Stimulated activated CD8-positive, alpha-beta memory T cell treated with anti-CD3 and anti-CD28 coated beads, Interleukin-2, amount 100 ng/mL, for 48 hours (primary cell): Measurements from ENCODE around the gene HSPA9.

Experiments used
- DNase-seq, 2 donors: peaks; one replicate each; pipeline ENCODE4 v3.0.0-alpha.2; 2020; ENCODE audit warnings: low read depth in 2 of 2

Gene HSPA9

GRCh38 chr5:138575194-138576015 is at the start of gene HSPA9:
TSS of gene HSPA9 (minus strand) at chr5:138575401. CDS start at chr5:138575318, 83 bp downstream.
- peak; percentile 94 to 97 for DNase-seq

- DNase-seq = no peak
Measured at GRCh38 chr5:138623053-138623452, 47.9 kb upstream of the HSPA9 start.

GRCh38 chr5:138622051-138622450 is 46.9 kb upstream of the HSPA9 start:
- DNase-seq = no peak

GRCh38 chr5:138620663-138621224 is 45.5 kb upstream of the HSPA9 start:
- no peak for DNase-seq

GRCh38 chr5:138616508-138616907 is 41.3 kb upstream of the HSPA9 start:
- DNase-seq = no peak

GRCh38 chr5:138615461-138615860 is 40.3 kb upstream of the HSPA9 start:
- DNase-seq = no peak

GRCh38 chr5:138611678-138612218 is 36.5 kb upstream of the HSPA9 start:
- no peak for DNase-seq

- DNase-seq = no peak
Measured at GRCh38 chr5:138610918-138611677, 35.9 kb upstream of the HSPA9 start.

GRCh38 chr5:138610415-138610917 is 35.3 kb upstream of the HSPA9 start:
- no peak for DNase-seq

- no peak for DNase-seq
Measured at GRCh38 chr5:138606378-138607064, 31.3 kb upstream of the HSPA9 start.

GRCh38 chr5:138605254-138605972 is 30.2 kb upstream of the HSPA9 start:
- DNase-seq = no peak

- no peak for DNase-seq
Measured at GRCh38 chr5:138604176-138604785, 29.1 kb upstream of the HSPA9 start.

GRCh38 chr5:138603249-138603920 is 28.2 kb upstream of the HSPA9 start:
- DNase-seq = no peak

- no peak for DNase-seq
Measured at GRCh38 chr5:138602371-138603000, 27.3 kb upstream of the HSPA9 start.

- no peak for DNase-seq
Measured at GRCh38 chr5:138601444-138601843, 26.2 kb upstream of the HSPA9 start.

GRCh38 chr5:138600446-138600845 is 25.2 kb upstream of the HSPA9 start:
- DNase-seq = no peak

- DNase-seq = no peak
Measured at GRCh38 chr5:138597661-138598400, 22.6 kb upstream of the HSPA9 start.

- no peak for DNase-seq
Measured at GRCh38 chr5:138596105-138596881, 21.1 kb upstream of the HSPA9 start.
